ENCODE measurements around the gene CSRP1. TPM values are rescaled to one million over a fixed set of nuclear protein-coding genes. Genes with fewer than 3 reads are reported as not detected.

Gene CSRP1
- total and polyA plus RNA-seq, 2 of the 13 experiments (the other 11 are each of a cell fraction or from before 2014, with no cell fraction given) = 17.7 to 68.9 TPM

DNA sequence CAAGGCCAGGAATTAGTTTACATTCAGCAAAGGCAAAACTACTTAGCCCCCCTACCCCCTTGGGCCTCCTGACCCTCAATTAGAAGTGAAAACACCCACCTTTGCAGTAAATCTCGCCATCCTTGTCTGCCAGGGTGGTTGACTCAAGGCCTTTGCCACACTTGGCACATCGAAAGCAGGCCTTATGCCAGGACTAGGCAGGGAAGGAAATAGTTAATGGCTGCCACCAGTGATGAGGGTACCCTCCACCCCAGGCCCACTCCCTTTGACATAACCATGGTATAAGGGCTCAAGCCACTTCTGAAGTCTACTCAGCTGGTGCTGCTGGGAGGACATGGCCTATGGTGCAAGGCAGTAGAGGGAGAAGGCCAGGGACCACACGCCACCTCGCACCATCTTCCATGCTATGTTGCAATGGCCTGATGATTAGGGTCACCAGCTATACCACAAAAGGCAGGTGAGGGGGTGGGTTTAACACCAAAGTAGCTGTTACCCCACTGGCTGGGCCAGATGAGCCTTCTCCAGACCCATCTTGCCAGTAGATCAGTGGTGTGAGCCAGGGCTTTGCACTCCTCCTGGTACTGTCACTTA, 21.6 kb downstream of the CSRP1 start (continued):
- TF ChIP-seq MLXIP (CRISPR knock-in tag; IDR thresholded peaks at IDR 0.05; ENCODE audit: borderline replicate concordance) (no peak), GZF1 (CRISPR knock-in tag; IDR thresholded peaks at IDR 0.05) (no peak), FOXK1 (CRISPR knock-in tag; IDR thresholded peaks at IDR 0.05; ENCODE audit: borderline replicate concordance, low read depth) (no peak), STAT6 (CRISPR knock-in tag; IDR thresholded peaks at IDR 0.05; ENCODE audit: borderline replicate concordance) (no peak), MBD4 (IDR thresholded peaks at IDR 0.05; ENCODE audit: borderline replicate concordance, low read length) (no peak)

DNA sequence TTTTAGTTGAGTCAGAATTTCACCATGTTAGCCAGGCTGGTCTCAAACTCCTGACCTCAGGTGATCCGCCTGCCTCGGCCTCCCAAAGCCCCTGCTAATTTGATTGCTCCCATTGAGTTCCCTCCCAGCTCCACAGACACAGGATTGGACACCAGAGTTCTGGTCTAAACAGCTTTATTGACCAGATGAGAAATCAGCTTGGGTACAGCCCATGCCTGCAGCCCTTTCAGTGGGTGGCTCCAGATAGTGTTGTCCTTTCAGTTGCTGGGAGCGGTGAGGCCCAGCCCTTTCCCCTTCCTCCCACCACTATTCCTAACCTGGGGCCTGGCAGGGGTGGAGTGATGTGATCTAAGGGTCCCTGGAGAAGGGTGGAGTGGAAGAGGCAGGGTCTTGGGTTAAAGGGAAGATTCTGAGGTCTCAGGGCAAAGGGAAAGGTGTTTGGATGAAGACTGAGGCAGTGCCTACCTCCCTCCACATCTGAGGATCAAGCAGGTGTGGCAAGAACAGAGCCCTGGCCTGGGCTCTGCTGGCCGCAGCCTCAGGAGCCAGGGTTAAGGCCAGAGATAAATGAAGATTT, 23.5 kb downstream of the CSRP1 start:
- POLR2A ChIA-PET = interaction anchor here (1.0 to 4.5 kb wide), 6 partner anchors 15 to 28 kb away, joined by 3 to 45 read pairs (median 7); partner anchors contain the start of genes CSRP1 and PHLDA3
- H3K36me3 ChIP-seq (replicated peaks in 1 of 2; ENCODE audit: control insufficient read depth in 1 of 2, insufficient read depth in 2 of 2, low read length in 2 of 2) = peaks cover 6 to 11% of the 10 kb centered on the region in 2 experiments; a peak in 3 of 5 replicates
- TF ChIP-seq KLF16 (CRISPR knock-in tag; IDR thresholded peaks at IDR 0.05) (no peak), ZNF460 (CRISPR knock-in tag; IDR thresholded peaks at IDR 0.05; ENCODE audit: borderline replicate concordance) (no peak), ZNF577 (CRISPR knock-in tag; IDR thresholded peaks at IDR 0.05; ENCODE audit: borderline replicate concordance, low read depth) (no peak), CEBPG (CRISPR knock-in tag; IDR thresholded peaks at IDR 0.05) (no peak), ZNF430 (CRISPR knock-in tag; IDR thresholded peaks at IDR 0.05) (no peak), ZNF264 (CRISPR knock-in tag; IDR thresholded peaks at IDR 0.05) (no peak), ZBTB33 (CRISPR knock-in tag; IDR thresholded peaks at IDR 0.05) (no peak), BHLHE40 (IDR thresholded peaks at IDR 0.05; ENCODE audit: low read length) (no peak)
- TF ChIP-seq, protein P1, sequence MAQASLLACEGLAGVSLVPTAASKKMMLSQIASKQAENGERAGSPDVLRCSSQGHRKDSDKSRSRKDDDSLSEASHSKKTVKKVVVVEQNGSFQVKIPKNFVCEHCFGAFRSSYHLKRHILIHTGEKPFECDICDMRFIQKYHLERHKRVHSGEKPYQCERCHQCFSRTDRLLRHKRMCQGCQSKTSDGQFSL (CRISPR knock-in tag; IDR thresholded peaks at IDR 0.05) = no peak

More for the DNA sequence above, 23.5 kb downstream of the CSRP1 start:
- Histone ChIP-seq H3K79me2 (ENCODE audit: insufficient read depth, low read length) (no peaks in the 10 kb centered on the region), H3K27me3 (ENCODE audit: control insufficient read depth in 1 of 2, insufficient read depth in 2 of 2, low read length in 2 of 2) (peaks cover 0 to 17% of the 10 kb centered on the region in 2 experiments; a peak in 2 of 5 replicates), H4K20me1 (ENCODE audit: insufficient read depth, low read length) (no peaks in the 10 kb centered on the region), H3K9me3 (ENCODE audit: low read length) (no peaks in the 10 kb centered on the region), H3K4me1 (ENCODE audit: insufficient read depth, low read length) (peaks cover 29% of the 10 kb centered on the region), H3K9ac (ENCODE audit: insufficient read depth, low read depth, low read length) (no peak overlapping the region), H3K4me2 (ENCODE audit: low read depth, low read length) (no peak overlapping the region), H2AFZ (ENCODE audit: low read length) (no peak overlapping the region), H3K4me3 (replicated peaks in 1 of 3; ENCODE audit: insufficient read depth in 1 of 3, low read depth in 2 of 3, low read length in 3 of 3) (no peak overlapping the region), H3K27ac (ENCODE audit: extremely low read length, insufficient read depth, low read length) (no peak overlapping the region)
- no peak for FAIRE-seq
- in situ Hi-C loops (cut with HindIII; ENCODE audit: extremely low pct_ligation_motif_present, low pct_unique_long_range_greater_than_20kb) = no loop called here
- DNase-seq (ENCODE audit: low spot score) = no peak
- no TSS peak for BruUV-seq (replicated peaks)
- CTCF ChIA-PET (ENCODE audit: low intra/inter-chr PET ratio, low total read pairs) = interaction anchor here (4.7 kb wide), 1 partner anchor 30 kb away, joined by 226 read pairs; no protein-coding TSS in a partner anchor
- 96% methylated on average over 4 of the region's 4 CpGs for WGBS (ENCODE audit: low lambda C conversion rate)
- intact Hi-C loops (cut with micrococcal nuclease; ENCODE audit: unreplicated experiment) = no loop called here
- ATAC-seq = no peak
